Measurements from ENCODE around the gene COL26A1.

Gene COL26A1

GRCh38 chr7:101575168-101575567, 212.5 kb downstream of the COL26A1 start:
- no peak for DNase-seq (ENCODE audit: low read depth)

GRCh38 chr7:101575721-101576120, 213.0 kb downstream of the COL26A1 start:
- DNase-seq (ENCODE audit: low read depth) = no peak

GRCh38 chr7:101576998-101577397, 214.3 kb downstream of the COL26A1 start:
- DNase-seq (ENCODE audit: low read depth) = no peak

- DNase-seq (ENCODE audit: low read depth) = no peak
These were observed 215.9 kb downstream of the COL26A1 start for GRCh38 chr7:101578552-101578951.

GRCh38 chr7:101580596-101580995, 217.9 kb downstream of the COL26A1 start:
- no peak for DNase-seq (ENCODE audit: low read depth)

GRCh38 chr7:101581891-101582290, 219.2 kb downstream of the COL26A1 start:
- no peak for DNase-seq (ENCODE audit: low read depth)

GRCh38 chr7:101582971-101583370, 220.3 kb downstream of the COL26A1 start:
- no peak for DNase-seq (ENCODE audit: low read depth)

GRCh38 chr7:101586078-101586905, 223.6 kb downstream of the COL26A1 start:
- DNase-seq (ENCODE audit: low read depth) = peak; percentile 47

GRCh38 chr7:101586906-101587677, 224.4 kb downstream of the COL26A1 start:
- no peak for DNase-seq (ENCODE audit: low read depth)

- DNase-seq (ENCODE audit: low read depth) = no peak
These were observed 225.7 kb downstream of the COL26A1 start for GRCh38 chr7:101588131-101588935.

GRCh38 chr7:101589052-101589451, 226.4 kb downstream of the COL26A1 start:
- no peak for DNase-seq (ENCODE audit: low read depth)

GRCh38 chr7:101589976-101590662, 227.4 kb downstream of the COL26A1 start:
- no peak for DNase-seq (ENCODE audit: low read depth)

GRCh38 chr7:101590663-101591435, 228.2 kb downstream of the COL26A1 start:
- DNase-seq (ENCODE audit: low read depth) = no peak

- no peak for DNase-seq (ENCODE audit: low read depth)
These were observed 228.8 kb downstream of the COL26A1 start for GRCh38 chr7:101591504-101591903.

- DNase-seq (ENCODE audit: low read depth) = no peak
These were observed 230.9 kb downstream of the COL26A1 start for GRCh38 chr7:101593556-101593955.

- no peak for DNase-seq (ENCODE audit: low read depth)
These were observed 232.1 kb downstream of the COL26A1 start for GRCh38 chr7:101594790-101595189.

GRCh38 chr7:101595246-101595645, 232.6 kb downstream of the COL26A1 start:
- DNase-seq (ENCODE audit: low read depth) = no peak

- no peak for DNase-seq (ENCODE audit: low read depth)
These were observed 233.3 kb downstream of the COL26A1 start for GRCh38 chr7:101595766-101596537.

GRCh38 chr7:101596898-101597297, 234.2 kb downstream of the COL26A1 start:
- DNase-seq (ENCODE audit: low read depth) = no peak

GRCh38 chr7:101597941-101598340, 235.3 kb downstream of the COL26A1 start:
- no peak for DNase-seq (ENCODE audit: low read depth)
